Measurements from ENCODE around the gene ME2.

The ME2 gene

DNA sequence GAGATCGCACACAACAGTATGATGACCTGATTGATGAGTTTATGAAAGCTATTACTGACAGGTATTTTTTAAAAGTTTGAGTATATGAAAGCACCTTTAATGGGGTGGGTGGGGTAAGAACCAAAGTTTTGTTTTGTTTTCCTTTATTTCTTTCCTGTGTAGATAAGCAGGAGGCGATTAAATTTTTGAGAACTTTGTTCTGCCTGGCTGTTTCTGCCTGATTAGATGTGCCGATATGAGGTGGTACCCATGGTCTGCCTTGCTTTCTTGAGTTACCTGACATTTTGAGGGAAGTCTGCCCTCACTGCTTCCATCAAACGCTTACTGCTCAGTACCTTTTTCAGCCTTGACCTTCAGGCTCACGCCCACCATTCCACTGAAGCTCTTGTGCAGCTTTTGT, 39.2 kb downstream of the ME2 start:
- TF ChIP-seq, protein P1, sequence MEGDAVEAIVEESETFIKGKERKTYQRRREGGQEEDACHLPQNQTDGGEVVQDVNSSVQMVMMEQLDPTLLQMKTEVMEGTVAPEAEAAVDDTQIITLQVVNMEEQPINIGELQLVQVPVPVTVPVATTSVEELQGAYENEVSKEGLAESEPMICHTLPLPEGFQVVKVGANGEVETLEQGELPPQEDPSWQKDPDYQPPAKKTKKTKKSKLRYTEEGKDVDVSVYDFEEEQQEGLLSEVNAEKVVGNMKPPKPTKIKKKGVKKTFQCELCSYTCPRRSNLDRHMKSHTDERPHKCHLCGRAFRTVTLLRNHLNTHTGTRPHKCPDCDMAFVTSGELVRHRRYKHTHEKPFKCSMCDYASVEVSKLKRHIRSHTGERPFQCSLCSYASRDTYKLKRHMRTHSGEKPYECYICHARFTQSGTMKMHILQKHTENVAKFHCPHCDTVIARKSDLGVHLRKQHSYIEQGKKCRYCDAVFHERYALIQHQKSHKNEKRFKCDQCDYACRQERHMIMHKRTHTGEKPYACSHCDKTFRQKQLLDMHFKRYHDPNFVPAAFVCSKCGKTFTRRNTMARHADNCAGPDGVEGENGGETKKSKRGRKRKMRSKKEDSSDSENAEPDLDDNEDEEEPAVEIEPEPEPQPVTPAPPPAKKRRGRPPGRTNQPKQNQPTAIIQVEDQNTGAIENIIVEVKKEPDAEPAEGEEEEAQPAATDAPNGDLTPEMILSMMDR (IDR thresholded peaks at IDR 0.05; ENCODE audit: low read depth, low read length) = no peak

DNA sequence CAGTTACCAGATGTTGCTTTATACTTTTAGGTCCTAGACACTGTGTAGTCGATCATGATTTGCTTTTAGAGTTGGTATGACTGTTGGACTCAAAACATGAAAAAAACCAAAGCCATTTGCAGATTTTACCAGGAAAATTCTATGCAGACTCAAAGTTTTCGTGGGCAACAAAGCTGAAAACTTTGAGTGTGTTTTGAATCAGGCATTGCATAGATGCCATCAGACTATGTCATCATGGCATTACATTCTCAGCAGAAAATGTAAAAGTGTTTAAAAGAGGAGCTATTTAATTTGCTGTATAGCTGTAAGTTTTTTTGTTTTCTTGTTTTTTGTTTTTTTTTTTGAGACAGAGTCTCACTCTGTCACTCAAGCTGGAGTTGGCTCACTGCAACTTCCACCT, 45.5 kb downstream of the ME2 start:
- TF ChIP-seq, protein P1 (IDR thresholded peaks at IDR 0.05; ENCODE audit: low read depth, low read length) = no peak
- no peak overlapping the region for H3K4me3 ChIP-seq (ENCODE audit: low read depth, low read length)

More for the DNA sequence above, 39.2 kb downstream of the ME2 start:
- no peak overlapping the region for H3K4me3 ChIP-seq (ENCODE audit: low read depth, low read length)

DNA sequence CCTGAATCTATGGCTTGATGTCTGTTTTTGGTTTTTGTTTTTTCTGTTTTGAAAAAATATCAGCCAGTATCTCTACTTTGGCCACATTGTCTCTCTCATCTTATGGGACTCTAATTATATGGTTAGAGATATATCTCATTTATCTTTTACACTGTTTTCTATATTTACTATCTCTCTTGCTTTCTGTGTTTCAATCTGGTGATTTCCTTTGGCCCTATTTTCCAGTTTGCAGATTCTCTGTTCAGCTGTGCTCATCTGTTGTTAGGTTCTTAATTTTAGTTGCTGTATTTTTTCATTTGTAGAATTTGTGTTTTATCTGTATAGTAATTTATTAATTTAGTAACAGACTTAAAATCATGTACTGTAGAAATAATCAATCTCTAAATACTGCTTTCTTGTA, 47.6 kb downstream of the ME2 start:
- H3K4me3 ChIP-seq (ENCODE audit: low read depth, low read length) = no peak overlapping the region
- TF ChIP-seq, protein P1 (IDR thresholded peaks at IDR 0.05; ENCODE audit: low read depth, low read length) = no peak

DNA sequence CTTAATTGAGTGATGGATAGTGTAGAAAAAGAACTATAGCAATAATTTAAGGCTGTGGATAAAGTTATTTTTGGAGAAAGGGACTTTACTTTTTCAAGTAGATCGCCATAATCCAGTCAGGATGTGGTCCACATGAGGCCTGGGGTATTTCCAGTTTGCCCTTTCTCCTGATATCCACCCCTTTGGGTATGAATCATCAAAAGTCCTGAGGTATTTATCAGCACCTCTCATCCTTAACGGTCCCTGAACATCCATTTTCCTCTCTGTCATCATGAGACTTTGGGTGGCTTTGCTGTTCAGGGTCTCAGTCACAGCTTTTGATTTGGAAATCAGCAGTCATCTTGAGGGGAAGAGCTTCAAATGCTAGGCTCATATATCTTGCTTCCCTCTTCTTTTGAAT, 49.6 kb downstream of the ME2 start:
- no peak overlapping the region for H3K4me3 ChIP-seq (ENCODE audit: low read depth, low read length)
- TF ChIP-seq, protein P1 (IDR thresholded peaks at IDR 0.05; ENCODE audit: low read depth, low read length) = no peak

DNA sequence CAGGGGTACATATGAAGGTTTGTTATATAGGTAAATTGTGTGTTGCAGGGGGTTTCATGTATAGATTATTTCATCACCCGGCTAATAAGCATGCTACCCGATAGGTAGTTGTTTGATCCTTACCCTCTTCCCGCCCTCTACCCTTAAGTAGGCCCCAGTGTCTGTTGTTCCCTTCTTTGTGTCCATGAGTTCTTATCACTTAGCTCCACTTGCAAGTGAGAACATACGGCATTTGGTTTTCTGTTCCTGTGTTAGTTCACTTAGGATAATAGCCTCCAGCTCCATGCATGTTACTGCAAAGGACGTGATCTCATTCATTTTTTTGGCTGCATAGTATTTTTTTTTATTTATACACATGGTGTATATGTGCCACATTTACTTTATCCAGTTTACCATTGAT, 54.8 kb downstream of the ME2 start:
- H3K4me3 ChIP-seq (ENCODE audit: low read depth, low read length) = no peak overlapping the region
- TF ChIP-seq, protein P1 (IDR thresholded peaks at IDR 0.05; ENCODE audit: low read depth, low read length) = no peak

DNA sequence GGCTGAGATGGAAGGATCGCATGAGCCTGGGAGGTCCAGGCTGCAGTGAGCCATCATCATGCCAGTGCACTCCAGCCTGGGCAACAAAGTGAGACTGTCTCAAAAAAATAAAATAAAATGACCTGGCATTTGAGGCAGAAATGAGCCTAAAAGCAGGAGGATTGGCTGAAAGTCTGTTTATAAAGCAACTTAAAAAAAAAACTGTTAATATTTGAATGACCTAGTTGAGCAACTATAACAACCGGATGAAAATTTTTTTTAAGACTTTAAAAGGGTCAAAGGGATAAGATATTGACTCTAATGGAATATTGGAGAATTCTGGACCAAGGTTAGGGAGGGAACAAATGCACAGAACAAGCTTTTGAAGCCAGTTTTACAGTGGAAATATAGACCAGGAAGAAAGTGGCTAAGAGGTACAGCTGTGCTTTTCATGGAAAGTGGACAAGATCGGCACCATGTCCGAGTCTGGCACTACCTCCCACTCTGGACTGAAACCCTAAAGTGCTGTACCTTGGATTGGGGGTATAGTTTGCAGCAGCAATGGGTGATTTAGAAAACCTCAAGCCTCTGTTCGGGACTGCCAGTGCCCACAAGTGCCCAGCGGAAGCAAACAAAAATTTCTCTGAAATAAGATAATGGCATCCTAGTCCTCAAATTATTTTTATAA, 55.8 kb downstream of the ME2 start:
- TF ChIP-seq, protein P1 (IDR thresholded peaks at IDR 0.05; ENCODE audit: low read depth, low read length) = no peak
- H3K4me3 ChIP-seq (ENCODE audit: low read depth, low read length) = no peak overlapping the region

DNA sequence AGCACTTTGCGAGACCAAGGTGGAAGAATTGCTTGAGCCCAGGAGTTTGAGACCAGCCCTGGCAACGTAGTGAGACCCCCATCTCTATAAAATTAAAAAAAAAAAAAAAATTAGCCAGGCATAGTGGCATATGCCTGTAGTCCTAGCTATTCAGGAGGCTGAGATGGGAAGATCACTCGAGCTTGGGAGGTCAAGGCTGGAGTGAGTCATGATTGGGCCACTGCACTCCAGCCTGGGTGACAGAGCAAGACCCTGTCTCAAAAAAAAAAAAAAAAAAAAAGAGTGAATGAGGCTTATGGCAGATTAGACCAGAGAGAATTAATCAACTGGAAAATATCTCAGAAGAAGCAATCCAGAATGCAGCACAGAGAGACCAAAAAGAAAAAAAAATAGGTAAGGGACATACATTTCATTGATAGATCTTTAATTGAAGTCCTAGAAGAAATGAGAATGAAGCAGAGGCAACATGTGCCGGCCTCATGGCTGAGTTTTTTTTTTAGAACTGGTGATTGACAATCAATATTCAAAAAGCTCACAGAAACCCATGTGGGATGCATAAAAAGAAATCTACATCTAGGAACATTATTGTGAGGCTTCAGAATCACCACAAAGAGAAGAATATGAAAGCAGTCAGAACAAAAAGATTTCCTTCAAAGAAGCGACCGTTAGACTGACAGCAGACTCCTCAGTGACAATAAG, 56.7 kb downstream of the ME2 start:
- no peak overlapping the region for H3K4me3 ChIP-seq (ENCODE audit: low read depth, low read length)
- TF ChIP-seq, protein P1 (IDR thresholded peaks at IDR 0.05; ENCODE audit: low read depth, low read length) = no peak
